ENCODE results near the gene FBXL13.

GRCh38 chr7:102890971-102891692 lies 183.5 kb downstream of the FBXL13 start:
- TF ChIP-seq EP300 (IDR thresholded peaks at IDR 0.05; ENCODE audit: borderline replicate concordance), result no peak
- TF ChIP-seq TEAD4 (IDR thresholded peaks at IDR 0.05), result no peak
- no peak for TF ChIP-seq NFIC (IDR thresholded peaks at IDR 0.05)
- no peak for TF ChIP-seq RAD21 (IDR thresholded peaks at IDR 0.05; ENCODE audit: low read depth)
- TF ChIP-seq REST (IDR thresholded peaks at IDR 0.05; ENCODE audit: low read depth), result no peak
- no peak for TF ChIP-seq TCF12 (IDR thresholded peaks at IDR 0.05; ENCODE audit: low read depth)
- TF ChIP-seq YY1 (IDR thresholded peaks at IDR 0.05; ENCODE audit: low read depth), result no peak
- no peak for TF ChIP-seq ZBTB7A (IDR thresholded peaks at IDR 0.05; ENCODE audit: low read depth)
- no peak for TF ChIP-seq CREB1 (IDR thresholded peaks at IDR 0.05; ENCODE audit: low read depth)
- no peak for TF ChIP-seq EGR1 (IDR thresholded peaks at IDR 0.05)
- TF ChIP-seq CEBPB (IDR thresholded peaks at IDR 0.05), result no peak
- TF ChIP-seq MAX (IDR thresholded peaks at IDR 0.05), result no peak
- TF ChIP-seq TAF1 (IDR thresholded peaks at IDR 0.05; ENCODE audit: low read depth), result no peak
- TF ChIP-seq USF1 (IDR thresholded peaks at IDR 0.05), result no peak

All from Ishikawa (cell line).